ENCODE results near the gene RASGRF1. TPM values are rescaled to one million over a fixed set of nuclear protein-coding genes. Genes with fewer than 3 reads are reported as not detected.

Gene RASGRF1
- total and polyA plus RNA-seq, 7 donors, result 0.03 to 0.05 TPM; not detected in 5

GRCh38 chr15:78927077-78927790 lies 163.3 kb downstream of the RASGRF1 start:
- no peak overlapping the region for H3K27ac ChIP-seq
- no peak overlapping the region for H3K4me3 ChIP-seq
- H3K36me3 ChIP-seq (ENCODE audit: insufficient read depth in 1 of 2, low read depth in 1 of 2), result peaks cover 0 to 58% of the 10 kb centered on the region in 2 donors
- ATAC-seq (no peak), DNase-seq (no peak)
- no peaks in the 10 kb centered on the region for H3K9me3 ChIP-seq
- 83 to 89% (median 85%) methylated on average over 17 of the region's 17 CpGs for WGBS, 3 donors
- no peak for TF ChIP-seq CTCF (IDR thresholded peaks at IDR 0.05)
- no peaks in the 10 kb centered on the region for H3K27me3 ChIP-seq (ENCODE audit: insufficient read depth in 3 of 3, low read length in 2 of 3)
- peaks cover 12% of the 10 kb centered on the region for H3K4me1 ChIP-seq
- intact Hi-C loops (cut with DNase I), result no loop called here

- no peak for TF ChIP-seq CTCF (IDR thresholded peaks at IDR 0.05)
- ATAC-seq (no peak), DNase-seq (no peak)
- no peak overlapping the region for H3K27ac ChIP-seq
- H3K4me3 ChIP-seq, result no peak overlapping the region
- intact Hi-C loops (cut with DNase I), result no loop called here
- peaks cover 4% of the 10 kb centered on the region for H3K4me1 ChIP-seq
- no peaks in the 10 kb centered on the region for H3K27me3 ChIP-seq (ENCODE audit: insufficient read depth in 3 of 3, low read length in 2 of 3)
- peaks cover 6 to 62% of the 10 kb centered on the region in 2 donors for H3K36me3 ChIP-seq (ENCODE audit: insufficient read depth in 1 of 2, low read depth in 1 of 2)
- 89 to 96% (median 92%) methylated on average over 5 of the region's 5 CpGs for WGBS, 3 donors
- no peaks in the 10 kb centered on the region for H3K9me3 ChIP-seq
These were observed 164.4 kb downstream of the RASGRF1 start for GRCh38 chr15:78925956-78926743.

- no peak for DNase-seq
- no peak for ATAC-seq
- H3K9me3 ChIP-seq, result no peaks in the 10 kb centered on the region
These were observed 165.4 kb downstream of the RASGRF1 start for GRCh38 chr15:78925076-78925624.

More at GRCh38 chr15:78925076-78925624, 165.4 kb downstream of the RASGRF1 start:
- H3K27me3 ChIP-seq (ENCODE audit: insufficient read depth in 3 of 3, low read length in 2 of 3), result no peaks in the 10 kb centered on the region
- peaks cover 6 to 71% of the 10 kb centered on the region in 2 donors for H3K36me3 ChIP-seq (ENCODE audit: insufficient read depth in 1 of 2, low read depth in 1 of 2)
- H3K4me1 ChIP-seq, result no peaks in the 10 kb centered on the region
- intact Hi-C loops (cut with DNase I), result no loop called here
- 72 to 83% (median 73%) methylated on average over 8 to 10 of the region's 10 CpGs for WGBS, 3 donors
- H3K4me3 ChIP-seq, result no peak overlapping the region
- H3K27ac ChIP-seq, result no peak overlapping the region
- TF ChIP-seq CTCF (IDR thresholded peaks at IDR 0.05), result no peak
